H1 (cell line): ENCODE results near the gene TEX10. TPM values are rescaled to one million over a fixed set of nuclear protein-coding genes. Genes with fewer than 3 reads are reported as not detected.

ENCODE experiments used
- CTCF ChIA-PET: fragments of 300-600 bp; sonication (Branson Sonifier 250); formaldehyde crosslinking; loops from one replicate; lab custom pipeline; 2021; ENCODE audit not compliant: partially characterized antibody; lab: Charles Lee
- POLR2A ChIA-PET: fragments of 300-600 bp; sonication (Branson Sonifier 250); formaldehyde crosslinking; loops from one replicate; lab custom pipeline; 2021; ENCODE audit warnings: inconsistent platforms; ENCODE audit not compliant: partially characterized antibody; lab: Charles Lee
- DNase-seq, 2 experiments: peaks; one replicate each; pipeline versions ENCODE4 v3.0.0 to v3.0.0-alpha.2; 2010 to 2022; ENCODE audit warnings: low spot score in 2 of 2, low read depth in 1 of 2, mixed read lengths in 1 of 2
- FAIRE-seq: peaks from 2 replicates; lab custom pipeline; 2011; peaks lifted over from hg19 to GRCh38; lab: Jason Lieb, UNC
- H2AFZ ChIP-seq: 2 replicates; pipeline ENCODE4 v1.8.1; 2012; ENCODE audit warnings: low read length, inconsistent platforms
- H2AK5ac ChIP-seq: 2 replicates; pipeline ENCODE4 v1.6.1; 2013; ENCODE audit warnings: low read depth, low read length
- H2BK120ac ChIP-seq: replicated peaks from 2 replicates; pipeline ENCODE3; 2013; ENCODE audit warnings: low read depth, low read length, inconsistent platforms
- H2BK12ac ChIP-seq: 2 replicates; pipeline ENCODE4 v1.6.1; 2013; ENCODE audit warnings: low read depth, low read length
- H2BK15ac ChIP-seq: 2 replicates; pipeline ENCODE4 v1.6.1; 2013; ENCODE audit warnings: low read length
- H2BK20ac ChIP-seq: 2 replicates; pipeline ENCODE4 v1.6.1; 2013; ENCODE audit warnings: low read length
- H2BK5ac ChIP-seq: 2 replicates; pipeline ENCODE4 v1.6.1; 2013; ENCODE audit warnings: low read depth, low read length
- H3K14ac ChIP-seq: 2 replicates; pipeline ENCODE4 v1.6.1; 2013; ENCODE audit warnings: inconsistent platforms; ENCODE audit not compliant: insufficient read length
- H3K18ac ChIP-seq: 2 replicates; pipeline ENCODE4 v1.6.1; 2013; ENCODE audit warnings: low read length; ENCODE audit errors: extremely low read depth
- H3K23ac ChIP-seq: 2 replicates; pipeline ENCODE4 v1.6.1; 2013; ENCODE audit warnings: inconsistent platforms; ENCODE audit not compliant: insufficient read length
- H3K23me2 ChIP-seq: 2 replicates; pipeline ENCODE4 v1.6.1; 2013; ENCODE audit warnings: low read depth, low read length
- H3K27ac ChIP-seq: 2 replicates; pipeline ENCODE4 v1.6.1; 2011; ENCODE audit warnings: low read depth, low read length, inconsistent platforms
- H3K27me3 ChIP-seq, 4 experiments: replicated peaks in 1 of 4; 1 replicate in 1 of 4; 2 replicates in 3 of 4; pipeline versions ENCODE4 v1.6.1 to v1.8.1; 2011 to 2013; ENCODE audit warnings: low read length in 3 of 4, mild to moderate bottlenecking in 3 of 4, inconsistent platforms in 2 of 4, mixed read lengths in 2 of 4, moderate library complexity in 1 of 4; ENCODE audit not compliant: control insufficient read depth in 3 of 4, insufficient read depth in 3 of 4; ENCODE audit errors: extremely low read depth in 1 of 4
- H3K36me3 ChIP-seq, 4 experiments: 2 replicates each; pipeline versions ENCODE4 v1.6.1 to v1.8.1; 2011 to 2013; ENCODE audit warnings: mild to moderate bottlenecking in 4 of 4, low read length in 3 of 4, moderate library complexity in 2 of 4, control low read depth in 1 of 4, inconsistent platforms in 1 of 4; ENCODE audit not compliant: insufficient read depth in 4 of 4, control insufficient read depth in 2 of 4
- H3K4ac ChIP-seq: replicated peaks from 2 replicates; pipeline ENCODE3; 2013; ENCODE audit warnings: low read length, low read depth, mixed read lengths, inconsistent platforms; ENCODE audit not compliant: insufficient read length
- H3K4me1 ChIP-seq, 4 experiments: replicated peaks in 1 of 4; 1 replicate in 1 of 4; 2 replicates in 3 of 4; pipeline versions ENCODE4 v1.6.1 to v1.8.1; 2011 to 2013; ENCODE audit warnings: low read length in 3 of 4, inconsistent platforms in 2 of 4, mixed read lengths in 1 of 4; ENCODE audit not compliant: insufficient read depth in 4 of 4, control insufficient read depth in 3 of 4
- H3K4me2 ChIP-seq, 2 experiments: 2 replicates each; pipeline versions ENCODE4 v1.6.1 to v1.8.1; 2011 to 2013; ENCODE audit warnings: low read depth in 2 of 2, low read length in 2 of 2, control low read depth in 1 of 2, inconsistent platforms in 1 of 2, mild to moderate bottlenecking in 1 of 2; ENCODE audit not compliant: insufficient read depth in 1 of 2
- H3K4me3 ChIP-seq, 4 experiments: fragments of 200-600, 300-600 bp in 1 of 4; sonication (generic), shearing (Covaris generic), sonication (Bioruptor Twin) in 1 of 4; 2 replicates each; pipeline versions ENCODE4 v1.5.1 to v1.8.1; 2011 to 2016; ENCODE audit warnings: low read length in 4 of 4, low read depth in 3 of 4, control low read depth in 2 of 4, inconsistent platforms in 2 of 4, mild to moderate bottlenecking in 2 of 4, mixed read lengths in 1 of 4, moderate library complexity in 1 of 4; ENCODE audit not compliant: insufficient read depth in 2 of 4; ENCODE audit errors: extremely low read depth in 1 of 4
- H3K56ac ChIP-seq: replicated peaks from 2 replicates; pipeline ENCODE3; 2013; ENCODE audit warnings: low read depth, mild to moderate bottlenecking, mixed read lengths, low read length, inconsistent platforms; ENCODE audit not compliant: insufficient read length
- H3K79me1 ChIP-seq: 2 replicates; pipeline ENCODE4 v1.6.1; 2013; ENCODE audit warnings: low read depth, low read length, control low read depth
- H3K79me2 ChIP-seq, 2 experiments: 2 replicates each; pipeline versions ENCODE4 v1.6.1 to v1.8.1; 2012 to 2013; ENCODE audit warnings: low read length in 2 of 2, mild to moderate bottlenecking in 2 of 2, inconsistent platforms in 1 of 2; ENCODE audit not compliant: insufficient read depth in 2 of 2, control insufficient read depth in 1 of 2
- H3K9ac ChIP-seq, 4 experiments: replicated peaks in 1 of 4; 1 replicate in 1 of 4; 2 replicates in 3 of 4; pipeline versions ENCODE4 v1.6.1 to v1.8.1; 2011 to 2013; ENCODE audit warnings: low read depth in 3 of 4, low read length in 3 of 4, control low read depth in 2 of 4, mild to moderate bottlenecking in 2 of 4, moderate library complexity in 2 of 4, inconsistent platforms in 1 of 4; ENCODE audit errors: extremely low read depth in 1 of 4
- H3K9me3 ChIP-seq, 2 experiments: 2 replicates each; pipeline versions ENCODE4 v1.6.1 to v1.8.1; 2012 to 2013; ENCODE audit warnings: mild to moderate bottlenecking in 2 of 2, moderate library complexity in 2 of 2, control low read depth in 1 of 2, inconsistent platforms in 1 of 2, low read depth in 1 of 2, low read length in 1 of 2, mixed read lengths in 1 of 2; ENCODE audit not compliant: insufficient read depth in 2 of 2
- H4K20me1 ChIP-seq, 2 experiments: replicated peaks in 1 of 2; 2 replicates each; pipeline versions ENCODE3 to v1.8.1; 2011 to 2013; ENCODE audit warnings: inconsistent platforms in 2 of 2, low read length in 2 of 2, mild to moderate bottlenecking in 1 of 2; ENCODE audit not compliant: insufficient read depth in 2 of 2, control insufficient read depth in 1 of 2
- H4K5ac ChIP-seq: 2 replicates; pipeline ENCODE4 v1.6.1; 2013; ENCODE audit warnings: low read length, low read depth, mixed read lengths, inconsistent platforms; ENCODE audit not compliant: insufficient read length
- H4K8ac ChIP-seq: 2 replicates; pipeline ENCODE4 v1.8.0; 2013; ENCODE audit warnings: mild to moderate bottlenecking, moderate library complexity, low read length, inconsistent platforms; ENCODE audit not compliant: insufficient read depth; ENCODE audit errors: extremely low read depth
- H4K91ac ChIP-seq: replicated peaks from 2 replicates; pipeline ENCODE3; 2013; ENCODE audit warnings: low read length, mixed read lengths, inconsistent platforms; ENCODE audit not compliant: insufficient read length
- ATF2 ChIP-seq: IDR thresholded peaks from 2 replicates; pipeline ENCODE4 v1.6.1; 2012; ENCODE audit warnings: low read length, inconsistent platforms
- ATF3 ChIP-seq: IDR thresholded peaks from 2 replicates; pipeline ENCODE4 v1.6.1; 2011; ENCODE audit warnings: low read depth, mild to moderate bottlenecking, low read length; ENCODE audit not compliant: insufficient read depth
- CBX5 ChIP-seq: fragments of 300-800, 300-1000 bp; sonication (generic); IDR thresholded peaks from 2 replicates; pipeline ENCODE4 v1.7.1; 2016; ENCODE audit warnings: antibody characterized with exemption, low read length, low read depth
- CHD2 ChIP-seq: IDR thresholded peaks from 2 replicates; pipeline ENCODE4 v1.6.1; 2012; ENCODE audit warnings: low read length, improper control_type of control experiment
- CTBP2 ChIP-seq: IDR thresholded peaks from 2 replicates; pipeline ENCODE4 v1.7.0; 2011; ENCODE audit warnings: borderline replicate concordance, mild to moderate bottlenecking, moderate library complexity, mixed read lengths, low read length; ENCODE audit not compliant: insufficient read depth, insufficient read length
- FOSL1 ChIP-seq: IDR thresholded peaks from 2 replicates; pipeline ENCODE4 v1.6.1; 2011; ENCODE audit warnings: mild to moderate bottlenecking, low read depth, low read length, moderate library complexity; ENCODE audit not compliant: insufficient read depth
- HDAC6 ChIP-seq: IDR thresholded peaks from one replicate; pipeline ENCODE4 v1.7.1; 2012; ENCODE audit warnings: low read depth, mild to moderate bottlenecking, inconsistent platforms, low read length, moderate library complexity
- MAFK ChIP-seq: IDR thresholded peaks from 2 replicates; pipeline ENCODE4 v1.6.1; 2012; ENCODE audit warnings: low read depth, mild to moderate bottlenecking, improper control_type of control experiment, low read length
- PHF8 ChIP-seq: fragments of 200-600 bp; sonication (generic); conservative IDR thresholded peaks from 2 replicates; pipeline ENCODE4 v1.7.1; 2012; ENCODE audit warnings: low read depth, mild to moderate bottlenecking, inconsistent platforms, low read length, moderate library complexity
- POLR2A ChIP-seq, 2 experiments: IDR thresholded peaks; 1 replicate in 1 of 2; 2 replicates in 1 of 2; pipeline ENCODE4 v1.6.1; 2011; ENCODE audit warnings: low read depth in 2 of 2, low read length in 2 of 2, mild to moderate bottlenecking in 2 of 2; ENCODE audit errors: control extremely low read depth in 1 of 2
- POLR2AphosphoS5 ChIP-seq: IDR thresholded peaks from 2 replicates; pipeline ENCODE4 v1.6.1; 2011; ENCODE audit warnings: low read depth, low read length
- YY1 ChIP-seq: IDR thresholded peaks from 2 replicates; pipeline ENCODE4 v1.6.1; 2011; ENCODE audit warnings: low read depth, mild to moderate bottlenecking, low read length
- WGBS, 2 experiments: shearing (Covaris generic) in 1 of 2; methylation state at CpG; one replicate each; pipeline versions ENCODE4 v1.1.6 to v1.1.7; 2013 to 2015; ENCODE audit warnings: low lambda C conversion rate in 2 of 2, mixed read lengths in 2 of 2, inconsistent platforms in 1 of 2, low coverage in 1 of 2, missing lambda C conversion rate in 1 of 2; ENCODE audit not compliant: insufficient replicate concordance in 2 of 2, insufficient coverage in 1 of 2, insufficient read length in 1 of 2; ENCODE audit errors: extremely low coverage in 1 of 2, missing lambda C conversion rate in 1 of 2; 5-methylcytosine and 5-hydroxymethylcytosine counted together
- polyA plus RNA-seq, 7 experiments: library from polyadenylated mRNA; depleted of rRNA in 3 of 7; stranded (reverse) in 5 of 7; unstranded in 2 of 7; fragments of >200 nt in 5 of 7; fragments of 200-250 nt in 2 of 7; gene quantifications; 1 replicate in 5 of 7; 2 replicates in 1 of 7; 4 replicates in 1 of 7; pipeline versions ENCODE4 v1.2.1 to v1.2.3, GENCODE V29; 2011 to 2013; ENCODE audit warnings: missing spikeins in 2 of 7, mixed read lengths in 2 of 7
- total RNA-seq: library from RNA; stranded (reverse); fragmentation: NEBNext Ultra II Directional; extraction: Animal tissue kit (Norgen Biotek cat#: 25700); gene quantifications from 2 replicates; pipeline ENCODE4 v1.2.1, GENCODE V29; 2021

The TEX10 gene
- total and polyA plus RNA-seq, 2 of the 8 experiments (the other 6 are each of a cell fraction or from before 2014, with no cell fraction given), result 46.9 to 81.0 TPM

DNA sequence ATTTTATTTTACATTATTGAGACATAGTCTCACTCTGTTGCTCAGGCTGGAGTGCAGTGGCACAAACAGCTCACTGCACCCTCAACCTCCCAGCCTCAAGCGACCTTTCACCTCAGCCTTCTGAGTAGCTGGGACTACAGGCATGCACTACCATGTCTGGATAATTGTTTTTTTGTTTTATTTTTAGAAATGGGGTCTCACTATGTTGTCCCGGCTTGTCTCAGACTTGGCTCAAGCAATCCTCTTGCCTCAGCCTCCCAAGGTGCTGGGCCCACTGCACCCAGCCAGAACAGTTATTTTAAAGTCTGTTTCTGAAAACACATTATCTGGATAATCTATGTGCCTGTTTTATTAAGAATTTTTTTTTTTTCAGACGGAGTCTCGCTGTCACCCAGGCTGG lies 62.0 kb downstream of the TEX10 start:
- ChIA-PET CTCF (interaction anchor here (1.1 to 1.5 kb wide), 2 partner anchors 10 to 11 kb away, joined by 3 to 4 read pairs; no protein-coding TSS in a partner anchor), POLR2A (interaction anchor here (1.3 kb wide), 1 partner anchor 61 kb away, joined by 3 read pairs; no protein-coding TSS in a partner anchor)
- Histone ChIP-seq H4K20me1 (peaks cover 2 to 4% of the 10 kb centered on the region in 2 experiments), H3K56ac (no peak overlapping the region), H4K8ac (no peak overlapping the region), H3K9ac (no peak overlapping the region), H2BK120ac (no peak overlapping the region), H3K4me2 (no peak overlapping the region), H2AK5ac (no peak overlapping the region), H3K4me1 (no peaks in the 10 kb centered on the region), H2BK20ac (no peak overlapping the region), H2BK12ac (no peak overlapping the region), H4K5ac (no peak overlapping the region), H4K91ac (no peak overlapping the region), H3K23ac (no peak overlapping the region), H2AFZ (no peak overlapping the region), H3K4me3 (no peak overlapping the region), H3K27ac (no peak overlapping the region), H2BK15ac (no peak overlapping the region), H3K18ac (no peak overlapping the region), H3K27me3 (no peaks in the 10 kb centered on the region), H3K79me1 (no peaks in the 10 kb centered on the region), H3K23me2 (no peaks in the 10 kb centered on the region), H3K4ac (no peak overlapping the region), H3K14ac (no peak overlapping the region), H3K79me2 (no peaks in the 10 kb centered on the region), H3K36me3 (peaks cover 2 to 14% (median 9%) of the 10 kb centered on the region in 4 experiments; a peak in 5 of 8 replicates), H3K9me3 (peaks cover 0 to 6% of the 10 kb centered on the region in 2 experiments; a peak in 1 of 4 replicates), H2BK5ac (no peak overlapping the region)
- FAIRE-seq (no peak), DNase-seq (no peak)
- 96% methylated on average over 4 of the region's 4 CpGs; no CpG with 5 or more reads in 1 of the 2 experiments for WGBS, 2 experiments
- no peak for TF ChIP-seq CHD2
- no peak for TF ChIP-seq CBX5
- TF ChIP-seq FOSL1, result no peak
- TF ChIP-seq HDAC6, result no peak
- TF ChIP-seq ATF2, result no peak
- no peak for TF ChIP-seq ATF3
- no peak for TF ChIP-seq MAFK
- no peak for TF ChIP-seq POLR2AphosphoS5
- no peak for TF ChIP-seq CTBP2
- TF ChIP-seq PHF8, result no peak
- no peak for TF ChIP-seq YY1
- no peak for TF ChIP-seq POLR2A (IDR thresholded peaks at IDR 0.05; ENCODE audit: control extremely low read depth in 1 of 2, low read depth in 2 of 2, low read length in 2 of 2)
